ENCODE measurements around the gene SPSB1. TPM values are rescaled to one million over a fixed set of nuclear protein-coding genes. Genes with fewer than 3 reads are reported as not detected.
A peak's percentile ranks its signal among the peaks of the same experiment; 100 is the strongest.

The SPSB1 gene
- total RNA-seq (1 to 10 TPM; 2.4 to 7.9 (median 5.3) TPM), polyA plus RNA-seq (1 to 10 TPM; 1.3 to 3.4 (median 2.7) TPM)
- long read RNA-seq, donor 1, partial matches to known transcripts = 0 of 1 reads
- long read RNA-seq, donor 1, other reads (novel, unspliced or antisense) = 0 of 1 reads
- long read RNA-seq, donor 2, partial matches to known transcripts = 0 of 1 reads
- long read RNA-seq, donor 2, other reads (novel, unspliced or antisense) = 0 of 1 reads

GRCh38 chr1:9292361-9293240 lies at the start of gene SPSB1:
Gene SPSB1, plus strand, starts transcription at chr1:9292894. Its CDS starts 62,998 bp downstream, at chr1:9355892.
- TF ChIP-seq POLR2A (IDR thresholded peaks at IDR 0.05) (peak in 2 of 3 donors; percentile 19 to 87), POLR2AphosphoS5 (IDR thresholded peaks at IDR 0.05) (peak; percentile 67 to 85 (median 75)), CTCF (IDR thresholded peaks at IDR 0.05 in 8 of 11, conservative IDR thresholded peaks at IDR 0.05 in 3 of 11) (peak in 1 of 11 experiments; percentile 21)
- peak within 1 kb of the TSS; percentile 67 to 94 (median 79) for H3K4me3 ChIP-seq
- no peaks in the 10 kb centered on the region for H3K36me3 ChIP-seq
- H3K4me1 ChIP-seq = peaks cover 3 to 56% (median 32%) of the 10 kb centered on the region in 6 donors
- peaks cover 0 to 30% (median 3%) of the 10 kb centered on the region in 7 donors for H3K27me3 ChIP-seq (replicated peaks in 1 of 7)
- intact Hi-C loops (cut with DNase I; ENCODE audit: low total_unique reads) = no loop called here
- peaks cover 4 to 17% (median 14%) of the 10 kb centered on the region in 8 donors for H3K9me3 ChIP-seq
- peak within 1 kb of the TSS; percentile 53 to 83 (median 76) for H3K27ac ChIP-seq
- peak; percentile 88 for DNase-seq
- 4 to 7% (median 4%) methylated on average over 42 to 119 of the region's 119 CpGs for WGBS, 5 donors

- peak overlapping the region in 1 of 8 donors; percentile 28 for H3K4me3 ChIP-seq
- no peaks in the 10 kb centered on the region for H3K9me3 ChIP-seq
- H3K27me3 ChIP-seq (replicated peaks in 1 of 7) = no peaks in the 10 kb centered on the region
- peak overlapping the region in 7 of 8 donors; percentile 64 to 96 (median 82) for H3K27ac ChIP-seq
- TF ChIP-seq POLR2A (IDR thresholded peaks at IDR 0.05) (no peak), POLR2AphosphoS5 (IDR thresholded peaks at IDR 0.05) (no peak), CTCF (IDR thresholded peaks at IDR 0.05 in 8 of 11, conservative IDR thresholded peaks at IDR 0.05 in 3 of 11) (no peak)
- H3K36me3 ChIP-seq = peaks cover 0 to 38% (median 26%) of the 10 kb centered on the region in 6 donors
- WGBS, 5 donors = 54 to 71% (median 68%) methylated on average over 9 of the region's 9 CpGs
- intact Hi-C loops (cut with DNase I; ENCODE audit: low total_unique reads) = no loop called here
- peaks cover 43 to 92% (median 73%) of the 10 kb centered on the region in 6 donors for H3K4me1 ChIP-seq
- no peak for DNase-seq
Observed at GRCh38 chr1:9243066-9243739, 49.5 kb upstream of the SPSB1 start.

- H3K4me1 ChIP-seq = peaks cover 30 to 90% (median 65%) of the 10 kb centered on the region in 6 donors
- no peaks in the 10 kb centered on the region for H3K9me3 ChIP-seq
- peak overlapping the region in 1 of 8 donors; percentile 19 for H3K4me3 ChIP-seq
- intact Hi-C loops (cut with DNase I; ENCODE audit: low total_unique reads) = no loop called here
- peaks cover 0 to 53% (median 33%) of the 10 kb centered on the region in 6 donors for H3K36me3 ChIP-seq
- peak; percentile 75 for DNase-seq
- H3K27me3 ChIP-seq (replicated peaks in 1 of 7) = no peaks in the 10 kb centered on the region
- 45 to 66% (median 55%) methylated on average over 7 to 9 of the region's 9 CpGs for WGBS, 5 donors
- H3K27ac ChIP-seq = peak overlapping the region in 7 of 8 donors; percentile 17 to 96 (median 82)
- TF ChIP-seq POLR2AphosphoS5 (IDR thresholded peaks at IDR 0.05) (peak in 1 of 3 donors; percentile 8), CTCF (IDR thresholded peaks at IDR 0.05 in 8 of 11, conservative IDR thresholded peaks at IDR 0.05 in 3 of 11) (no peak)
Observed at GRCh38 chr1:9244501-9245229, 48.0 kb upstream of the SPSB1 start.

Data from spleen (tissue), 13 donors.